GM23338 (cell line): Measurements from ENCODE around the gene PPP2R5E.

Source experiments
- CTCF ChIP-seq, 2 experiments: fragments of 200-600 bp in 1 of 2; sonication (generic) in 1 of 2; conservative IDR thresholded peaks; 2 replicates each; pipeline versions ENCODE4 v1.5.1 to v1.6.1; 2016 to 2017; ENCODE audit warnings: antibody characterized with exemption in 2 of 2, low read depth in 2 of 2, mild to moderate bottlenecking in 2 of 2, moderate library complexity in 1 of 2
- EZH2 ChIP-seq: fragments of 200-600 bp; sonication (generic); IDR thresholded peaks from one replicate; pipeline ENCODE4 v1.8.0; 2017; ENCODE audit warnings: antibody characterized with exemption, mild to moderate bottlenecking, low read depth; ENCODE audit not compliant: unreplicated experiment
- EZH2phosphoT487 ChIP-seq: fragments of 200-600 bp; sonication (generic); IDR thresholded peaks from one replicate; pipeline ENCODE4 v1.8.1; 2018; ENCODE audit warnings: antibody characterized with exemption; ENCODE audit not compliant: unreplicated experiment
- POLR2AphosphoS5 ChIP-seq: IDR thresholded peaks from 2 replicates; pipeline ENCODE4 v1.6.1; 2016; ENCODE audit warnings: antibody characterized with exemption, low read depth
- ZNF114 ChIP-seq: fragments of 250-450 bp; sonication (Bioruptor Pico); IDR thresholded peaks from 2 replicates; pipeline ENCODE4 v1.5.0; 2020; ENCODE audit warnings: mild to moderate bottlenecking, moderate library complexity

DNA sequence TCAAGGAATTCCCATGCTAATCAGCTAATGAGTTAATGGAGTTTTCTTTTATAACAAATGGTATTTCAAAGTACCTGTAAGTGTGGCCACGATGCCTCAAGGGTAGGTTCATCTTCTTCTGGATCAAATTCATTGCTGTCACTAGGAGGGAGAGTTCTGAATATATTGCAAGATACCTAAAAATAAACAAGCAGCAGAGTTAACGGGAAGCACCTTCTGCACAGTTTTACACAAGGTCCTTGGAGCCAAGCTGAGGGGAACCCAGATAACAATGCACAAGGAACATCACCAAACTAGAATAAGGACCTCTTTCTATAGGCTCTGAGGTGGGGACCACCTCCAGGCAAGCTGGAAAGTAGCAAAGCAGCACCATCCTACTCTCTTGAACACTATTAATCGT lies 121.3 kb downstream of the PPP2R5E start:
- TF ChIP-seq POLR2AphosphoS5 (no peak), CTCF (conservative IDR thresholded peaks at IDR 0.05; ENCODE audit: low read depth in 2 of 2) (no peak), EZH2 (no peak), ZNF114 (no peak), EZH2phosphoT487 (no peak)
